RWPE2 (cell line): Measurements from ENCODE around the gene DCST2.
A peak's percentile ranks its signal among the peaks of the same experiment; 100 is the strongest.

Experiments used
- ATAC-seq: fragments of 200-7000 bp; cut with Tn5 transposase; 3 replicates; pipeline ENCODE4 v1.9.1; 2021; ENCODE audit warnings: low read depth
- DNase-seq: peaks from one replicate; pipeline ENCODE4 v3.0.0-alpha.2; 2020; ENCODE audit warnings: low spot score
- H3K27ac ChIP-seq: fragments of 450-650 bp; 2 replicates; pipeline ENCODE4 v1.5.1; 2017; ENCODE audit warnings: mild to moderate bottlenecking; ENCODE audit not compliant: poor library complexity, severe bottlenecking
- H3K27me3 ChIP-seq: fragments of 250-450 bp; sonication (Bioruptor Pico); 2 replicates; pipeline ENCODE4 v1.5.1; 2021; ENCODE audit warnings: mild to moderate bottlenecking, moderate library complexity; ENCODE audit not compliant: insufficient read depth, poor library complexity, severe bottlenecking
- H3K36me3 ChIP-seq: fragments of 250-450 bp; sonication (Bioruptor Pico); 2 replicates; pipeline ENCODE4 v1.5.1; 2020; ENCODE audit warnings: low read depth, mild to moderate bottlenecking, moderate library complexity
- H3K4me1 ChIP-seq: fragments of 250-450 bp; sonication (Bioruptor Pico); 2 replicates; pipeline ENCODE4 v1.5.1; 2021; ENCODE audit warnings: mild to moderate bottlenecking, moderate library complexity; ENCODE audit not compliant: insufficient read depth, poor library complexity, severe bottlenecking
- H3K4me3 ChIP-seq: fragments of 250-450 bp; sonication (Bioruptor Pico); 2 replicates; pipeline ENCODE4 v1.5.1; 2021; ENCODE audit warnings: mild to moderate bottlenecking, moderate library complexity; ENCODE audit not compliant: severe bottlenecking
- H3K9me3 ChIP-seq: fragments of 250-450 bp; sonication (Bioruptor Pico); 2 replicates; pipeline ENCODE4 v1.5.1; 2021; ENCODE audit warnings: mild to moderate bottlenecking, moderate library complexity; ENCODE audit not compliant: severe bottlenecking
- CTCF ChIP-seq: fragments of 450-650 bp; IDR thresholded peaks from one replicate; pipeline ENCODE4 v1.5.1; 2017; ENCODE audit warnings: mild to moderate bottlenecking, moderate library complexity; ENCODE audit not compliant: poor library complexity, severe bottlenecking

Gene DCST2

GRCh38 chr1:155038602-155039307, 5.2 kb upstream of the DCST2 start:
- ATAC-seq (peak; percentile 97), DNase-seq (peak; percentile 81)
- Histone ChIP-seq H3K9me3 (no peaks in the 10 kb centered on the region), H3K27me3 (no peaks in the 10 kb centered on the region), H3K27ac (peak overlapping the region; percentile 58), H3K4me1 (peaks cover 14% of the 10 kb centered on the region), H3K4me3 (no peak overlapping the region), H3K36me3 (no peaks in the 10 kb centered on the region)
- no peak for TF ChIP-seq CTCF

- Histone ChIP-seq H3K27ac (peak overlapping the region; percentile 58), H3K9me3 (no peaks in the 10 kb centered on the region), H3K4me1 (peaks cover 14% of the 10 kb centered on the region), H3K4me3 (no peak overlapping the region), H3K27me3 (no peaks in the 10 kb centered on the region), H3K36me3 (no peaks in the 10 kb centered on the region)
- ATAC-seq (no peak), DNase-seq (no peak)
- TF ChIP-seq CTCF, result no peak
These were observed 4.4 kb upstream of the DCST2 start for GRCh38 chr1:155037851-155038441.

GRCh38 chr1:155037043-155037442, 3.5 kb upstream of the DCST2 start:
- Histone ChIP-seq H3K4me3 (no peak overlapping the region), H3K27ac (no peak overlapping the region), H3K36me3 (no peaks in the 10 kb centered on the region), H3K4me1 (peaks cover 14% of the 10 kb centered on the region), H3K27me3 (no peaks in the 10 kb centered on the region), H3K9me3 (no peaks in the 10 kb centered on the region)
- no peak for DNase-seq
- no peak for ATAC-seq
- TF ChIP-seq CTCF, result no peak

GRCh38 chr1:155035936-155036335, 2.4 kb upstream of the DCST2 start:
- Histone ChIP-seq H3K9me3 (no peaks in the 10 kb centered on the region), H3K27ac (no peak overlapping the region), H3K4me1 (peaks cover 14% of the 10 kb centered on the region), H3K27me3 (no peaks in the 10 kb centered on the region), H3K36me3 (no peaks in the 10 kb centered on the region), H3K4me3 (no peak overlapping the region)
- no peak for DNase-seq
- ATAC-seq, result no peak
- no peak for TF ChIP-seq CTCF
